GM12865 (cell line): ENCODE measurements around the gene AIFM2.

Experiments
- DNase-seq: peaks from one replicate; pipeline ENCODE4 v3.0.0; 2010; ENCODE audit warnings: low read depth
- H3K4me3 ChIP-seq: 2 replicates; pipeline ENCODE4 v1.5.1; 2011; ENCODE audit warnings: mild to moderate bottlenecking, low read depth, low read length, control low read depth
- TF ChIP-seq, protein P1 (sequence below): IDR thresholded peaks from 2 replicates; pipeline ENCODE4 v1.5.1; 2011; ENCODE audit warnings: low read length, control low read depth, low read depth, inconsistent platforms; ENCODE audit not compliant: insufficient read depth; ENCODE audit errors: missing control alignments

The AIFM2 gene

DNA sequence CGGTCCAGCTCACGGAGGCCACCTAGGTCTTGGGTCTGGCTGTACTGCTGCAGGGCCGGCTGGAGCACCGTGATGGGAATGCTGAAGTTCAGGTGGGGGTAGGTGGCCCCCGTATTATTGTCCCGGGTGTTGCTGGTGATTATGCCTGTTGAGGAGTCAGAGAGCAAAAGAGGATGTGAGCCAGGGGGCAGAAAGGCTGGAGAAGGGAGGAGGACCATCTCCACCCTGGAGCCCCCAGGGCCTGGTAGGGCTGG lies 7.3 kb upstream of the AIFM2 start:
- DNase-seq: no peak
- no peak overlapping the region for H3K4me3 ChIP-seq
- TF ChIP-seq, protein P1, sequence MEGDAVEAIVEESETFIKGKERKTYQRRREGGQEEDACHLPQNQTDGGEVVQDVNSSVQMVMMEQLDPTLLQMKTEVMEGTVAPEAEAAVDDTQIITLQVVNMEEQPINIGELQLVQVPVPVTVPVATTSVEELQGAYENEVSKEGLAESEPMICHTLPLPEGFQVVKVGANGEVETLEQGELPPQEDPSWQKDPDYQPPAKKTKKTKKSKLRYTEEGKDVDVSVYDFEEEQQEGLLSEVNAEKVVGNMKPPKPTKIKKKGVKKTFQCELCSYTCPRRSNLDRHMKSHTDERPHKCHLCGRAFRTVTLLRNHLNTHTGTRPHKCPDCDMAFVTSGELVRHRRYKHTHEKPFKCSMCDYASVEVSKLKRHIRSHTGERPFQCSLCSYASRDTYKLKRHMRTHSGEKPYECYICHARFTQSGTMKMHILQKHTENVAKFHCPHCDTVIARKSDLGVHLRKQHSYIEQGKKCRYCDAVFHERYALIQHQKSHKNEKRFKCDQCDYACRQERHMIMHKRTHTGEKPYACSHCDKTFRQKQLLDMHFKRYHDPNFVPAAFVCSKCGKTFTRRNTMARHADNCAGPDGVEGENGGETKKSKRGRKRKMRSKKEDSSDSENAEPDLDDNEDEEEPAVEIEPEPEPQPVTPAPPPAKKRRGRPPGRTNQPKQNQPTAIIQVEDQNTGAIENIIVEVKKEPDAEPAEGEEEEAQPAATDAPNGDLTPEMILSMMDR: no peak

DNA sequence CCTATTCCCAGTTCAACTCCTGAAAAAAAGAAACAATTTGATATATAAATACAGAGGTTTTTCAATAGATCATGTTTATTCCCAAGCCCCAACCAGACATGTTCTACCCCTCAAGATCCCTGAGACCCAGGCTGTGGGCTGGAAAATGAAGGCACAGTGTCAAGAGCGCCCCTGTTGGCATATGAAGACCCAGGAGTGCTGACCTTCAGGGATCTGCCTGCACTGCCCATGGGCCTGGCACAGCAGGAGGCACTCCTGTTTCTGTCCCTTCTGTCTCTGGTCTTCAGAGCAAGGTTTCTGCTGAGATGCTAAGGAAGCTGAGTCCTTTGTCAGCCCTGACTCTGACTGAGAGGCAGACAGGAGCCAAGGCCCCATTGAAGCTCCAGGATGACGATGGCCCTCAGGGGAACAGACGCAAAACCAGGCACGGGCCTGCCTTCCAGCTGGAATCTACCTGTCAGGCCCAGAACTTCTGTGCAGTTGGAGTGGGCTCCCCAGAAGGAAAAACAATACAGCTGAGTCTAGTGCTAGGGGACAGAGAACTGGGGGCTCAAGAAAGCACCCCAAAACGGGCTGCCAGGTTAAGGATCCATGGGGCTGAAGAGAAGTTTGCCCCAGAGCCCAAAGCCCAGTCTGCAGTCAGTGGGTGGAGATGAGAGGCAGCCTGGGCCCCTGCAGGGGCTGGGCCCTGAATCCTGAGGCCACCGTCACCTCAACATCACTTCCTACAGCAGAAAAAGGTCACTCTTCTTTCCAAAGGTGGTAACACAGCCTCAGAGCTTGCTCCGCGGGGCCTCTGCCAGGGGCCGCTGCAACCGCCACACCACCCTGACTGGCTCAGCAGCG lies 6.7 kb upstream of the AIFM2 start:
- TF ChIP-seq, protein P1: no peak
- no peak overlapping the region for H3K4me3 ChIP-seq
- DNase-seq: no peak

DNA sequence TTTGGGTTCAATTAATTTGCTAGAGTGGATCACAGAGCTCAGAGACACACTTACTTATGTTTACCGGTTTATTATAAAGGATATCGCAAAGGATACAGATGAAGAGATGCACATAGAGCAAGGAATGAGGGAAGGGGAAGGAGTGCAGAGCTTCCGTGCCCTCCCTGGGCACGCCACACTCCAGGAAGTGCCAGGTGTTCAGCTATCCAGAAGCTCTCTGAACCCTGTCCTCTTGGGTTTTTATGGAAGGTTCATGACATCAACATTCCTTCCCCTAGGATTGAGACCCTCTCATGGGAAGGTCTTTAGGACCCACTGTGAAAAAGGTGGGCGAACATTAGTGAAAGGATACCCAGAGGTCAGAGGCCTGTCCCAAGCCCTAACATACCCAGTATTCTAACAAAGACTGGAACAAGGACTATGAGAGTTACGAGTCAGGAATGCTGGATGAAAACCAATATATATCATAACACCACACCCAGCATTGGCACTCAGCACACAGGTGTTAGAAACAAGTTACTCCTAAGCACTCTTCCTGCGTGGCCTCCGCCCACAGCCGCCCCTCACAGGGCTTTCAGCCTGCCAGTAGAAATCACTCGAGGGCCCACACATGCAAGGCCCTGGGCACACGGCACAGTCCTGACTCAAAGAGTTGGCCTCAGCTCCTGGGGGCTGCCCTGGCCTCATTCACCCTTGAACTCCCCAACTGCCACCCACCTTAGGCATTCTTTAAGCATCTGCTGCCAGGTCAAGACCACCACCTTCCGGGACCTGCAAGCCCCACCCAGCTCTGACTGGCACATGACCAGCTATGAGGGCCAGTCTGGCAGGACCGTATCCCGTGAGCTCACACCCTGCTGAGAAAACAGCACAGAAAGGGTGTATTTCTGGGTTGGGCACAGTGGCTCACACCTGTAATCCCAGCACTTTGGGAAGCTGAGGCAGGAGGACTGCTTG lies 5.6 kb upstream of the AIFM2 start:
- DNase-seq: no peak
- no peak overlapping the region for H3K4me3 ChIP-seq
- TF ChIP-seq, protein P1: no peak

DNA sequence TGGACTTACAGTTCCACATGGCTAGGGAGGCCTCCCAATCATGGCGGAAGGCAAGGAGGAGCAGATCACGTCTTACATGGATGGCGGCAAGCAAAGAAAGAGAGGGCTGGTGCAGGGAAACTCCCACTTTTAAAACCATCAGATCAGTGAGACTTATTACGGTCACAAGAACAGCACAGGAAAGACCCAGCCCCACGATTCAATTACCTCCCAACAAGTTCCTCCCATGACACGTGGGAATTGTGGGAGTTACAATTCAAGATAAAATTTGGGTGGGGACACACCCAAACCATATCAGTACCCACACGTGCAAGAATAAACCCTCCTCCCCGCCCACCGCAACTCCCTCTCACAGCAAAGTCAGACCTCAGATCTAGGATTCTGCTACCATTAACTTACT lies 4.5 kb upstream of the AIFM2 start:
- TF ChIP-seq, protein P1: no peak
- no peak overlapping the region for H3K4me3 ChIP-seq
- DNase-seq: no peak

DNA sequence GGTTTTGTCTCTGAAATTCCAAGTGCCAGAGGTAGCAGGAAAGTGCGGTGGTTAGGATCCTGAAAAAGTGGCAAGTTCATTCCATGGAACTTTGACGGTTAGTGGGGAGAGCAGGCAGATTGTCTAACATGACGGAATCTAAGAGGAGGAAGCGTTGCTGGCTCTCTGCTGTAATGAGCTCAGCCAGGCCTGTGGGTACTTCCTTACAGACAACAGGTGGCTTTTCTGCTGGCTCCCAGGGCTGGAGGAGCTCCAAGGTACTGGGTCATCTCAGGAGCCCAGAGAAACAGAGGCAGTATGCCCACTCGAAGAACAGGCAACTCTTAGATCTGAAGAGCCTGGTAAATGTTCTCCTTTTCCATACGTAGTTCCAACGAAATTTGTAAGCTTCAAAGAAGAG lies 3.1 kb upstream of the AIFM2 start:
- H3K4me3 ChIP-seq: no peak overlapping the region
- DNase-seq: no peak
- TF ChIP-seq, protein P1: no peak

DNA sequence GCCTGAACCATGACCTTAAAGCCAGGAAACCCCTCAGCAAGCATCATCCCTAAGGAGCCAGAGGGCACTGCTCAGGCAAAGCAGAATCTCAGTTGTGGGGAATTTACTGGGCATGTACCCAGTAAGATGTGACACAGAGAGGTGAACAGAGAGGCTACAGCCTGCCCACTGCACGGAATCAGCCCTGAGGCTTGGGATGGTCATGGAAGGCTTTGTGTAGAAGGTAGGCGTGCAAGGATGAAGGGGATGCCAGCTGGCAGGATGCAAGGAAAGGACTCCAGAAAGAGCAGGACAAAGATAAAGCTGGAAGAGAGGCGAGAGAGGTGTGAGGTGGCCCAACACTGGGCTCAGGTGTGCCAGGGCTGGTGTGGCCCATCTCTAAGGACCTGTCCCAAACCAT lies 2.4 kb upstream of the AIFM2 start:
- no peak for DNase-seq
- no peak overlapping the region for H3K4me3 ChIP-seq
- TF ChIP-seq, protein P1: no peak
